WTC11 (cell line): Measurements from ENCODE around the gene TIE1. TPM values are rescaled to one million over a fixed set of nuclear protein-coding genes. Genes with fewer than 3 reads are reported as not detected.

ENCODE experiments used
- ATAC-seq: fragments of 200-7000 bp; cut with Tn5 transposase; 2 replicates; pipeline ENCODE4 v1.10.0; 2021; ENCODE audit warnings: mild to moderate bottlenecking, moderate library complexity
- CTCF ChIA-PET: fragments of 300-600 bp; sonication (Branson Sonifier 250); formaldehyde crosslinking; loops from one replicate; lab custom pipeline; 2021; ENCODE audit warnings: antibody characterized with exemption; lab: Charles Lee
- POLR2A ChIA-PET: fragments of 350-600 bp; sonication (Branson Sonifier 250); formaldehyde crosslinking; loops from one replicate; lab custom pipeline; 2021; ENCODE audit warnings: antibody characterized with exemption; lab: Charles Lee
- DNase-seq: peaks from one replicate; pipeline ENCODE4 v3.0.0; 2021; ENCODE audit warnings: low spot score
- H3K27ac Mint-ChIP-seq: 2 replicates; pipeline ENCODE4 v1.8.0; 2021; ENCODE audit warnings: mixed read lengths
- H3K27me3 Mint-ChIP-seq: 2 replicates; pipeline ENCODE4 v1.8.0; 2021; ENCODE audit warnings: low read depth, mild to moderate bottlenecking, moderate library complexity, mixed read lengths
- H3K36me3 Mint-ChIP-seq: 2 replicates; pipeline ENCODE4 v1.8.0; 2021; ENCODE audit warnings: mixed read lengths
- H3K4me1 Mint-ChIP-seq: 2 replicates; pipeline ENCODE4 v1.8.0; 2022; ENCODE audit warnings: mixed read lengths
- H3K4me3 Mint-ChIP-seq: 2 replicates; pipeline ENCODE4 v1.8.0; 2021; ENCODE audit warnings: mild to moderate bottlenecking, moderate library complexity, mixed read lengths
- H3K9me3 Mint-ChIP-seq: 2 replicates; pipeline ENCODE4 v1.8.0; 2021; ENCODE audit warnings: mixed read lengths
- CDX4 ChIP-seq: fragments of 250-450 bp; sonication (Bioruptor Pico); IDR thresholded peaks from 2 replicates; pipeline ENCODE4 v1.9.0; 2021; ENCODE audit warnings: moderate library complexity, mild to moderate bottlenecking, inconsistent platforms, borderline replicate concordance
- CREB1 ChIP-seq: sonication (generic); formaldehyde crosslinking; IDR thresholded peaks from 2 replicates; pipeline ENCODE4 v1.8.0; 2023; ENCODE audit warnings: mild to moderate bottlenecking, missing genetic modification reagents
- CREM ChIP-seq: sonication (generic); formaldehyde crosslinking; IDR thresholded peaks from 2 replicates; pipeline ENCODE4 v1.8.1; 2022; ENCODE audit warnings: mild to moderate bottlenecking, missing genetic modification reagents, moderate library complexity
- E2F4 ChIP-seq: sonication (generic); formaldehyde crosslinking; IDR thresholded peaks from 2 replicates; pipeline ENCODE4 v1.8.1; 2022; ENCODE audit warnings: low read depth, mild to moderate bottlenecking, moderate library complexity, missing genetic modification reagents, borderline replicate concordance
- ERG ChIP-seq: fragments of 250-450 bp; sonication (Bioruptor Pico); IDR thresholded peaks from 2 replicates; pipeline ENCODE4 v1.8.0; 2021; ENCODE audit warnings: mild to moderate bottlenecking
- ESRRA ChIP-seq: sonication (generic); formaldehyde crosslinking; IDR thresholded peaks from 2 replicates; pipeline ENCODE4 v1.8.1; 2022; ENCODE audit warnings: mild to moderate bottlenecking, missing genetic modification reagents, borderline replicate concordance
- ETV6 ChIP-seq: sonication (generic); formaldehyde crosslinking; IDR thresholded peaks from 2 replicates; pipeline ENCODE4 v1.8.1; 2022; ENCODE audit warnings: mild to moderate bottlenecking, missing genetic modification reagents
- GRHL2 ChIP-seq: fragments of 250-450 bp; sonication (Bioruptor Pico); IDR thresholded peaks from 2 replicates; pipeline ENCODE4 v1.8.0; 2022; ENCODE audit warnings: mild to moderate bottlenecking, moderate library complexity; ENCODE audit not compliant: insufficient replicate concordance, severe bottlenecking
- GTF2I ChIP-seq: fragments of 250-450 bp; sonication (Bioruptor Pico); conservative IDR thresholded peaks from 2 replicates; pipeline ENCODE4 v1.4.0; 2021; ENCODE audit warnings: mild to moderate bottlenecking
- HMGA2 ChIP-seq: fragments of 250-450 bp; sonication (Bioruptor Pico); IDR thresholded peaks from 2 replicates; pipeline ENCODE4 v1.4.0; 2021; ENCODE audit warnings: mild to moderate bottlenecking, moderate library complexity
- HMGXB4 ChIP-seq: sonication (generic); formaldehyde crosslinking; IDR thresholded peaks from 2 replicates; pipeline ENCODE4 v1.8.1; 2023; ENCODE audit warnings: mild to moderate bottlenecking, moderate library complexity, missing genetic modification reagents
- MXD4 ChIP-seq: fragments of 250-450 bp; sonication (Bioruptor Pico); IDR thresholded peaks from 2 replicates; pipeline ENCODE4 v1.8.0; 2021; ENCODE audit warnings: mild to moderate bottlenecking, moderate library complexity, borderline replicate concordance
- NFATC4 ChIP-seq: fragments of 250-450 bp; sonication (Bioruptor Pico); IDR thresholded peaks from 2 replicates; pipeline ENCODE4 v1.9.0; 2021; ENCODE audit warnings: mild to moderate bottlenecking
- NR2C2 ChIP-seq: sonication (generic); formaldehyde crosslinking; IDR thresholded peaks from 2 replicates; pipeline ENCODE4 v1.8.0; 2022; ENCODE audit warnings: mild to moderate bottlenecking, missing genetic modification reagents
- OVOL2 ChIP-seq: fragments of 250-450 bp; sonication (Bioruptor Pico); IDR thresholded peaks from 2 replicates; pipeline ENCODE4 v1.9.0; 2021; ENCODE audit warnings: mild to moderate bottlenecking, borderline replicate concordance
- RELA ChIP-seq: sonication (generic); formaldehyde crosslinking; IDR thresholded peaks from 2 replicates; pipeline ENCODE4 v1.8.1; 2022; ENCODE audit warnings: missing genetic modification reagents, mild to moderate bottlenecking, borderline replicate concordance
- RORB ChIP-seq: fragments of 250-450 bp; sonication (Bioruptor Pico); IDR thresholded peaks from 2 replicates; pipeline ENCODE4 v1.9.0; 2021; ENCODE audit warnings: mild to moderate bottlenecking
- SMAD4 ChIP-seq: sonication (generic); formaldehyde crosslinking; IDR thresholded peaks from 2 replicates; pipeline ENCODE4 v1.8.0; 2022; ENCODE audit warnings: mild to moderate bottlenecking, missing genetic modification reagents
- SOX15 ChIP-seq: fragments of 250-450 bp; sonication (Bioruptor Pico); IDR thresholded peaks from 2 replicates; pipeline ENCODE4 v1.9.0; 2021; ENCODE audit warnings: mild to moderate bottlenecking
- SP1 ChIP-seq: sonication (generic); formaldehyde crosslinking; conservative IDR thresholded peaks from 2 replicates; pipeline ENCODE4 v1.8.1; 2022; ENCODE audit warnings: missing genetic modification reagents
- TCF7 ChIP-seq: sonication (generic); formaldehyde crosslinking; IDR thresholded peaks from 2 replicates; pipeline ENCODE4 v1.8.0; 2022; ENCODE audit warnings: mild to moderate bottlenecking, low read depth, missing genetic modification reagents, moderate library complexity
- TEAD4 ChIP-seq: sonication (generic); formaldehyde crosslinking; IDR thresholded peaks from 2 replicates; pipeline ENCODE4 v1.8.0; 2022; ENCODE audit warnings: mild to moderate bottlenecking, missing genetic modification reagents
- TP53 ChIP-seq: sonication (generic); formaldehyde crosslinking; IDR thresholded peaks from 2 replicates; pipeline ENCODE4 v1.8.1; 2023; ENCODE audit warnings: mild to moderate bottlenecking, missing genetic modification reagents
- ZBTB21 ChIP-seq: sonication (generic); formaldehyde crosslinking; IDR thresholded peaks from 2 replicates; pipeline ENCODE4 v1.8.1; 2023; ENCODE audit warnings: mild to moderate bottlenecking, missing genetic modification reagents, borderline replicate concordance
- ZMAT4 ChIP-seq: fragments of 250-450 bp; sonication (Bioruptor Pico); IDR thresholded peaks from 2 replicates; pipeline ENCODE4 v1.9.0; 2021; ENCODE audit warnings: mild to moderate bottlenecking
- ZNF219 ChIP-seq: sonication (generic); formaldehyde crosslinking; IDR thresholded peaks from 2 replicates; pipeline ENCODE4 v1.8.0; 2023; ENCODE audit warnings: missing genetic modification reagents, mild to moderate bottlenecking, borderline replicate concordance
- ZNF263 ChIP-seq: sonication (generic); formaldehyde crosslinking; IDR thresholded peaks from 2 replicates; pipeline ENCODE4 v1.8.1; 2022; ENCODE audit warnings: low read depth, mild to moderate bottlenecking, moderate library complexity, missing genetic modification reagents
- ZNF671 ChIP-seq: fragments of 250-450 bp; sonication (Bioruptor Pico); IDR thresholded peaks from 2 replicates; pipeline ENCODE4 v1.8.0; 2021; ENCODE audit warnings: mild to moderate bottlenecking
- total RNA-seq: library from RNA; stranded (reverse); gene quantifications from 3 replicates; pipeline ENCODE4 v1.2.3, GENCODE V29; 2021
- TF ChIP-seq, protein P1 (sequence below): sonication (generic); formaldehyde crosslinking; IDR thresholded peaks from 2 replicates; pipeline ENCODE4 v1.8.0; 2022; ENCODE audit warnings: mild to moderate bottlenecking, missing genetic modification reagents
- TF ChIP-seq, protein P2 (sequence below): sonication (generic); formaldehyde crosslinking; IDR thresholded peaks from 2 replicates; pipeline ENCODE4 v1.8.1; 2022; ENCODE audit warnings: mild to moderate bottlenecking, moderate library complexity, missing genetic modification reagents

The TIE1 gene
- total RNA-seq, 1 experiment from 2014 or later, result 2.5 TPM

- ATAC-seq, result peak; percentile 97
- CTCF ChIA-PET, result interaction anchor here (0.6 to 3.3 kb wide), 31 partner anchors 9 to 645 kb away, joined by 3 to 37 read pairs (median 5); partner anchors contain the start of genes CDC20, ELOVL1, HYI and KDM4A
- peak within 1 kb of the TSS; percentile 94 for H3K27ac Mint-ChIP-seq
- TF ChIP-seq HMGXB4 (CRISPR knock-in tag) (0 out of 2 replicates have a peak, but pooled peaks have one; percentile 56), TCF7 (CRISPR knock-in tag) (no peak), CREB1 (CRISPR knock-in tag) (no peak), CREM (CRISPR knock-in tag) (no peak), ZNF671 (CRISPR knock-in tag) (no peak), ETV6 (CRISPR knock-in tag) (no peak), GRHL2 (no peak), RELA (no peak), ERG (CRISPR knock-in tag) (no peak), TP53 (CRISPR knock-in tag) (0 out of 2 replicates have a peak, but pooled peaks have one; percentile 18), ZMAT4 (CRISPR knock-in tag) (no peak), RORB (CRISPR knock-in tag) (no peak), TEAD4 (CRISPR knock-in tag) (no peak), E2F4 (CRISPR knock-in tag) (no peak), CDX4 (CRISPR knock-in tag) (no peak), NR2C2 (CRISPR knock-in tag) (no peak), HMGA2 (CRISPR knock-in tag) (no peak), ZNF263 (no peak), OVOL2 (CRISPR knock-in tag) (no peak), GTF2I (CRISPR knock-in tag) (no peak), SP1 (CRISPR knock-in tag) (0 out of 2 replicates have a peak, but pooled peaks have one; percentile 67), ESRRA (no peak), ZNF219 (no peak), NFATC4 (CRISPR knock-in tag) (no peak), ZBTB21 (CRISPR knock-in tag) (no peak), MXD4 (CRISPR knock-in tag) (no peak), SOX15 (no peak), SMAD4 (no peak)
- TF ChIP-seq, protein P1, sequence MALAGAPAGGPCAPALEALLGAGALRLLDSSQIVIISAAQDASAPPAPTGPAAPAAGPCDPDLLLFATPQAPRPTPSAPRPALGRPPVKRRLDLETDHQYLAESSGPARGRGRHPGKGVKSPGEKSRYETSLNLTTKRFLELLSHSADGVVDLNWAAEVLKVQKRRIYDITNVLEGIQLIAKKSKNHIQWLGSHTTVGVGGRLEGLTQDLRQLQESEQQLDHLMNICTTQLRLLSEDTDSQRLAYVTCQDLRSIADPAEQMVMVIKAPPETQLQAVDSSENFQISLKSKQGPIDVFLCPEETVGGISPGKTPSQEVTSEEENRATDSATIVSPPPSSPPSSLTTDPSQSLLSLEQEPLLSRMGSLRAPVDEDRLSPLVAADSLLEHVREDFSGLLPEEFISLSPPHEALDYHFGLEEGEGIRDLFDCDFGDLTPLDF, result no peak
- TF ChIP-seq, protein P2, sequence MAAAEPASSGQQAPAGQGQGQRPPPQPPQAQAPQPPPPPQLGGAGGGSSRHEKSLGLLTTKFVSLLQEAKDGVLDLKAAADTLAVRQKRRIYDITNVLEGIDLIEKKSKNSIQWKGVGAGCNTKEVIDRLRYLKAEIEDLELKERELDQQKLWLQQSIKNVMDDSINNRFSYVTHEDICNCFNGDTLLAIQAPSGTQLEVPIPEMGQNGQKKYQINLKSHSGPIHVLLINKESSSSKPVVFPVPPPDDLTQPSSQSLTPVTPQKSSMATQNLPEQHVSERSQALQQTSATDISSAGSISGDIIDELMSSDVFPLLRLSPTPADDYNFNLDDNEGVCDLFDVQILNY (CRISPR knock-in tag), result peak; percentile 63; the same call in 1 of the 2 replicates
These were observed 15.4 kb upstream of the TIE1 start, which contains the start of gene C1orf210 for GRCh38 chr1:43285269-43285990. Gene C1orf210, minus strand, starts transcription at chr1:43285581. Its CDS starts 2,311 bp downstream, at chr1:43283270.

More at GRCh38 chr1:43285269-43285990, 15.4 kb upstream of the TIE1 start, which contains the start of gene C1orf210:
- H3K4me3 Mint-ChIP-seq, result peak within 1 kb of the TSS; percentile 79
- no peaks in the 10 kb centered on the region for H3K9me3 Mint-ChIP-seq
- no peaks in the 10 kb centered on the region for H3K27me3 Mint-ChIP-seq
- POLR2A ChIA-PET, result interaction anchor here (0.6 to 2.6 kb wide), 5 partner anchors 10 to 73 kb away, joined by 3 to 16 read pairs (median 4); partner anchors contain the start of genes CDC20 and TMEM125
- peaks cover 9% of the 10 kb centered on the region; the same call in 1 of the 2 replicates for H3K36me3 Mint-ChIP-seq
- H3K4me1 Mint-ChIP-seq, result peaks cover 34% of the 10 kb centered on the region
- DNase-seq, result peak; percentile 98
